ENCODE results near the gene OR52B6. TPM values are rescaled to one million over a fixed set of nuclear protein-coding genes. Genes with fewer than 3 reads are reported as not detected.
"Not testable (repeated sequence)": the region's sequence is repeated elsewhere in the genome, so short reads cannot be mapped to it uniquely, and the experiment has no call there.

OR52B6 gene
- polyA plus RNA-seq, 4 donors, result 0.04 TPM; not detected in 3

DNA sequence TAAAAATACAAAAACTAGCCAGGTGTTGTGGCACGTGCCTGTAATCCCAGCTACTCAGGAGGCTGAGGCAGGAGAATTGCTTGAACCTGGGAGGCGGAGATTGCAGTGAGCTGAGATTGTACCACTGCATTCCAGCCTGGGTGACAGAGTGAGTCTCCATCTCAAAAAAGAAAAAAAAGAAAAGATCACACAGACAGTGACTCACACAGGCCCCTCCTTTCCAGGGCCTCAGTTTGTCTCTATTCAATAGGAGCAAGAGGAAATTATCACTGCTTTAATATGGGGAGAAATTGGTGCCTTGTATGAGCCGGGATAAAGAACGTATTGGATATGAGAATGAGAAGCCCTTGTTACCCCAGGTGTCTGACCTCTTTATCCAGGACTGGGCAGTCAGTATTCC, 22.1 kb downstream of the OR52B6 start:
- H3K27me3 ChIP-seq (ENCODE audit: control insufficient read depth in 3 of 3, insufficient read depth in 3 of 3, low read length in 3 of 3); H3K4me1 ChIP-seq (ENCODE audit: control insufficient read depth in 3 of 3, insufficient read depth in 2 of 3, low read depth in 1 of 3, low read length in 2 of 3); DNase-seq; H3K27ac ChIP-seq (ENCODE audit: low read depth in 1 of 3, low read length in 2 of 3); H3K36me3 ChIP-seq (ENCODE audit: control insufficient read depth in 3 of 3, insufficient read depth in 2 of 3, low read depth in 1 of 3, low read length in 3 of 3); FAIRE-seq; H3K9me3 ChIP-seq (ENCODE audit: control insufficient read depth in 2 of 2, insufficient read depth in 1 of 2, low read depth in 1 of 2, low read length in 1 of 2); H3K4me3 ChIP-seq (ENCODE audit: low read depth in 1 of 3, low read length in 3 of 3): not testable (repeated sequence)
- WGBS, 3 donors, result 90 to 96% (median 93%) methylated on average over 4 of the region's 4 CpGs

- H3K9me3 ChIP-seq (ENCODE audit: control insufficient read depth in 2 of 2, insufficient read depth in 1 of 2, low read depth in 1 of 2, low read length in 1 of 2), result no peaks in the 10 kb centered on the region
- no peaks in the 10 kb centered on the region for H3K27me3 ChIP-seq (ENCODE audit: control insufficient read depth in 3 of 3, insufficient read depth in 3 of 3, low read length in 3 of 3)
- WGBS, 3 donors, result 86 to 93% (median 90%) methylated on average over 8 of the region's 8 CpGs
- no peaks in the 10 kb centered on the region for H3K4me1 ChIP-seq (ENCODE audit: control insufficient read depth in 3 of 3, insufficient read depth in 2 of 3, low read depth in 1 of 3, low read length in 2 of 3)
- no peak for FAIRE-seq
- H3K4me3 ChIP-seq (ENCODE audit: low read depth in 1 of 3, low read length in 3 of 3), result no peak overlapping the region
- no peak overlapping the region for H3K27ac ChIP-seq (ENCODE audit: low read depth in 1 of 3, low read length in 2 of 3)
- H3K36me3 ChIP-seq (ENCODE audit: control insufficient read depth in 3 of 3, insufficient read depth in 2 of 3, low read depth in 1 of 3, low read length in 3 of 3), result peaks cover 0 to 3% (median 0%) of the 10 kb centered on the region in 3 donors
- no peak for DNase-seq
Observed at GRCh38 chr11:5603326-5603725, 22.6 kb downstream of the OR52B6 start.

DNA sequence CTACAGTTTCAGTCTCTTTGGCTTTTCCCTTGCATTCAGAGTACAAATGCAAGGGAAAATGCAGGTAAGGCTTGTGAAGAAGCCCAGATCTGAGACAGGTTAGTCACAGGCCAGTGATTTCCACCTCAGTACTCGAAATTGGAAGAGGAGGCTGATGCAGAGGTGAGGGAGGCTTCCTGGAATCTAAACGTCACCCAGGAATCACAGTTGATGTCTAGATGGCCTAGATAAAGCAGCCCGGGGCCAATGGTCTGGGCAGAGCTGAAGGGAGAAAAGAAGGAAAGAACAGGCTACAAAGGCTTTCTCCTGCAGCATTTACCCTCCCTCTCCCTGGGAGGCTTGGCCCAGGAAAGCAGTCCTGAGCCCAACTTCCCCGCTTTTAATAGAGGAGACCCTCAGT, 24.2 kb downstream of the OR52B6 start:
- 64 to 83% (median 65%) methylated on average over 4 of the region's 4 CpGs for WGBS, 3 donors
- Histone ChIP-seq H3K4me3 (ENCODE audit: low read depth in 1 of 3, low read length in 3 of 3) (no peak overlapping the region), H3K27ac (ENCODE audit: low read depth in 1 of 3, low read length in 2 of 3) (no peak overlapping the region), H3K36me3 (ENCODE audit: control insufficient read depth in 3 of 3, insufficient read depth in 2 of 3, low read depth in 1 of 3, low read length in 3 of 3) (peaks cover 0 to 3% (median 0%) of the 10 kb centered on the region in 3 donors), H3K27me3 (ENCODE audit: control insufficient read depth in 3 of 3, insufficient read depth in 3 of 3, low read length in 3 of 3) (no peaks in the 10 kb centered on the region), H3K9me3 (ENCODE audit: control insufficient read depth in 2 of 2, insufficient read depth in 1 of 2, low read depth in 1 of 2, low read length in 1 of 2) (no peaks in the 10 kb centered on the region), H3K4me1 (ENCODE audit: control insufficient read depth in 3 of 3, insufficient read depth in 2 of 3, low read depth in 1 of 3, low read length in 2 of 3) (no peaks in the 10 kb centered on the region)
- DNase-seq (no peak), FAIRE-seq (no peak)

DNA sequence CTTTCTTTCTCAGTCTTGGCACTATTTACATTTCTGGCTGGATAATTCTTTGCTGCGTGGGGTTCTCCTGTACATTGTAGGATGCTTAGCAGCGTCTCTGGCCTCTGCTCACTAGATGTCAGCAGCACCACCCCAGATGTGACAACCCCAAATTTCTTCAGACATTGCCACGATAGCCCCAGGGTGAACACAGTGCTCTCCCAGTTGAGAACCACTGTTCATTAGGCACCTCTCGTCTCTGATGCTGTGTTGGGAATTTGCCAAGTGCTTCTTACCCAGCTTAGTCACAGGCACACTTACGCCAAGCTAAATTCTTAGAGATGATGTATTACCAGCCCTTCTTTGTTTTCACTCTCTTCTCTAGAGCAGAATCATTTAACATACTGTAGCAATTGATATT, 25.2 kb downstream of the OR52B6 start:
- no peaks in the 10 kb centered on the region for H3K4me1 ChIP-seq (ENCODE audit: control insufficient read depth in 3 of 3, insufficient read depth in 2 of 3, low read depth in 1 of 3, low read length in 2 of 3)
- FAIRE-seq (no peak), DNase-seq (no peak)
- WGBS, 3 donors, result 76 to 84% (median 76%) methylated on average over 5 of the region's 5 CpGs
- peaks cover 0 to 3% (median 0%) of the 10 kb centered on the region in 3 donors for H3K36me3 ChIP-seq (ENCODE audit: control insufficient read depth in 3 of 3, insufficient read depth in 2 of 3, low read depth in 1 of 3, low read length in 3 of 3)
- no peak overlapping the region for H3K4me3 ChIP-seq (ENCODE audit: low read depth in 1 of 3, low read length in 3 of 3)
- H3K9me3 ChIP-seq (ENCODE audit: control insufficient read depth in 2 of 2, insufficient read depth in 1 of 2, low read depth in 1 of 2, low read length in 1 of 2), result no peaks in the 10 kb centered on the region
- no peak overlapping the region for H3K27ac ChIP-seq (ENCODE audit: low read depth in 1 of 3, low read length in 2 of 3)
- H3K27me3 ChIP-seq (ENCODE audit: control insufficient read depth in 3 of 3, insufficient read depth in 3 of 3, low read length in 3 of 3), result no peaks in the 10 kb centered on the region

DNA sequence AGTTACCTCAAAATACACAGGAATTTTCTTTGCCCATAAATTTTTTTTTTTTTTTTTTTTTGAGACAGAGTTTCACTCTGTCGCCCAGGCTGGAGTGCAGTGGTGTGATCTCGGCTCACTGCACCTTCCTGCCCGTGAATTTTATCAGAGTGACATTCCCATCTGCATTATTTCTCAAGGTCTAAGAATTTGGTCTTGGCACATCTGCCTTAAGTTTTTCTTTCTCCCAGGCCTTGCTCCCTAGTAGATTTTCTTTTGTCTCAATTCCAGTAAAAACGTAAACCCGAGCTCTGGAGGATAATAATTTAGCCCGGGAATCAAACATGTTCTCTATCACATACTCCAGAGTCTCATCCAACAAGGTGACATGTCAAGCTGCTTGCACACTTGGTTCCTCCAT, 28.1 kb downstream of the OR52B6 start:
- FAIRE-seq (no peak), DNase-seq (no peak)
- Histone ChIP-seq H3K27me3 (ENCODE audit: control insufficient read depth in 3 of 3, insufficient read depth in 3 of 3, low read length in 3 of 3) (no peaks in the 10 kb centered on the region), H3K36me3 (ENCODE audit: control insufficient read depth in 3 of 3, insufficient read depth in 2 of 3, low read depth in 1 of 3, low read length in 3 of 3) (peaks cover 0 to 3% (median 0%) of the 10 kb centered on the region in 3 donors), H3K4me3 (ENCODE audit: low read depth in 1 of 3, low read length in 3 of 3) (no peak overlapping the region), H3K9me3 (ENCODE audit: control insufficient read depth in 2 of 2, insufficient read depth in 1 of 2, low read depth in 1 of 2, low read length in 1 of 2) (no peaks in the 10 kb centered on the region), H3K27ac (ENCODE audit: low read depth in 1 of 3, low read length in 2 of 3) (no peak overlapping the region), H3K4me1 (ENCODE audit: control insufficient read depth in 3 of 3, insufficient read depth in 2 of 3, low read depth in 1 of 3, low read length in 2 of 3) (no peaks in the 10 kb centered on the region)
- 83 to 87% (median 86%) methylated on average over 6 of the region's 6 CpGs for WGBS, 3 donors

DNA sequence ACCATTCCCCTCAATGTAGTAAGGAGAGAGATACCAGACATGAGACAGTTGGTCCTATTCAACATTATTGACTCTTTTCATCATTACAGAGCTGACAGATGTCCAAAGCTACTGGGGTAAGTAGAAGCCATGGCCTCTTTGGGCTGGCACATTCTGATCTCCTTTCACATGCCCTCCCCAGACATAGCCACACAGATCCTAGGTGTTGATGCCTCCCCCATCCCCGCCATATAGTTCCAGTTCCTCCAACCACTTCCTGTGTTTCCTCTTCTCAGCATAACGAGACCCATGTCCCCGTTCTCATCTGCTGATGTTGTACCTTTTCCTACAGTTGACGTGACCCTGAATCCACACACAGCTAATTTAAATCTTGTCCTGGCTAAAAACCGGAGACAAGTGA, 29.8 kb downstream of the OR52B6 start:
- Histone ChIP-seq H3K4me3 (ENCODE audit: low read depth in 1 of 3, low read length in 3 of 3) (no peak overlapping the region), H3K4me1 (ENCODE audit: control insufficient read depth in 3 of 3, insufficient read depth in 2 of 3, low read depth in 1 of 3, low read length in 2 of 3) (no peaks in the 10 kb centered on the region), H3K27me3 (ENCODE audit: control insufficient read depth in 3 of 3, insufficient read depth in 3 of 3, low read length in 3 of 3) (no peaks in the 10 kb centered on the region), H3K27ac (ENCODE audit: low read depth in 1 of 3, low read length in 2 of 3) (no peak overlapping the region), H3K36me3 (ENCODE audit: control insufficient read depth in 3 of 3, insufficient read depth in 2 of 3, low read depth in 1 of 3, low read length in 3 of 3) (no peaks in the 10 kb centered on the region), H3K9me3 (ENCODE audit: control insufficient read depth in 2 of 2, insufficient read depth in 1 of 2, low read depth in 1 of 2, low read length in 1 of 2) (no peaks in the 10 kb centered on the region)
- no peak for DNase-seq
- WGBS, 3 donors, result 72 to 81% (median 81%) methylated on average over 5 of the region's 5 CpGs
- FAIRE-seq, result no peak

DNA sequence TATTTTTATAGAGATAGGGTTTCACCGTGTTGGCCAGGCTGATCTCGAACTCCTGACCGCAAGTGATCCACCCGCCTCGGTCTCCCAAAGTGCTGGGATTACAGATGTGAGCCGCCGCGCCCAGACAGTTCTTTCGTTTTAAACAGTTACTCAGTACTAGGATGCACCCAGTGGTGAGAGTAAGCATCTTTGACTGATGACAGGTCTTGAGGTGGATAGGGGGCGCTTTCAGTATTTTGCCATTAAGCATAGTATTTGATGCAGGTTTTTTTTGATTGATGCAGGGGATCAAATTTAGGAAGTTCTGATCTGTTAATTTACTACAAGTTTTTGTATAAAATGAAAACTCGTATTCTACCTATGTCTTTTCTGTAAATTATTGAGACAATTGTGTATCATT, 30.9 kb downstream of the OR52B6 start:
- no peaks in the 10 kb centered on the region for H3K9me3 ChIP-seq (ENCODE audit: control insufficient read depth in 2 of 2, insufficient read depth in 1 of 2, low read depth in 1 of 2, low read length in 1 of 2)
- H3K4me1 ChIP-seq (ENCODE audit: control insufficient read depth in 3 of 3, insufficient read depth in 2 of 3, low read depth in 1 of 3, low read length in 2 of 3), result no peaks in the 10 kb centered on the region
- H3K4me3 ChIP-seq (ENCODE audit: low read depth in 1 of 3, low read length in 3 of 3), result no peak overlapping the region
- H3K27me3 ChIP-seq (ENCODE audit: control insufficient read depth in 3 of 3, insufficient read depth in 3 of 3, low read length in 3 of 3), result no peaks in the 10 kb centered on the region
- DNase-seq (no peak), FAIRE-seq (no peak)
- no peaks in the 10 kb centered on the region for H3K36me3 ChIP-seq (ENCODE audit: control insufficient read depth in 3 of 3, insufficient read depth in 2 of 3, low read depth in 1 of 3, low read length in 3 of 3)
- WGBS, 3 donors, result 91 to 94% (median 92%) methylated on average over 11 of the region's 11 CpGs
- no peak overlapping the region for H3K27ac ChIP-seq (ENCODE audit: low read depth in 1 of 3, low read length in 2 of 3)

GRCh38 chr11:5618807-5619206, 38.1 kb downstream of the OR52B6 start:
- Histone ChIP-seq H3K36me3 (ENCODE audit: control insufficient read depth in 3 of 3, insufficient read depth in 2 of 3, low read depth in 1 of 3, low read length in 3 of 3) (no peaks in the 10 kb centered on the region), H3K27ac (ENCODE audit: low read depth in 1 of 3, low read length in 2 of 3) (no peak overlapping the region), H3K4me1 (ENCODE audit: control insufficient read depth in 3 of 3, insufficient read depth in 2 of 3, low read depth in 1 of 3, low read length in 2 of 3) (peaks cover 3 to 11% (median 8%) of the 10 kb centered on the region in 3 donors), H3K4me3 (ENCODE audit: low read depth in 1 of 3, low read length in 3 of 3) (no peak overlapping the region), H3K27me3 (ENCODE audit: control insufficient read depth in 3 of 3, insufficient read depth in 3 of 3, low read length in 3 of 3) (no peaks in the 10 kb centered on the region), H3K9me3 (ENCODE audit: control insufficient read depth in 2 of 2, insufficient read depth in 1 of 2, low read depth in 1 of 2, low read length in 1 of 2) (no peaks in the 10 kb centered on the region)
- 64 to 79% (median 66%) methylated on average over 3 of the region's 3 CpGs for WGBS, 3 donors
- FAIRE-seq, result no peak
- DNase-seq, result peak in 1 of 2 donors; percentile 38
